Measurements from ENCODE around the gene BDP1.
"Not testable (repeated sequence)": the region's sequence is repeated elsewhere in the genome, so short reads cannot be mapped to it uniquely, and the experiment has no call there.

BDP1 gene

DNA sequence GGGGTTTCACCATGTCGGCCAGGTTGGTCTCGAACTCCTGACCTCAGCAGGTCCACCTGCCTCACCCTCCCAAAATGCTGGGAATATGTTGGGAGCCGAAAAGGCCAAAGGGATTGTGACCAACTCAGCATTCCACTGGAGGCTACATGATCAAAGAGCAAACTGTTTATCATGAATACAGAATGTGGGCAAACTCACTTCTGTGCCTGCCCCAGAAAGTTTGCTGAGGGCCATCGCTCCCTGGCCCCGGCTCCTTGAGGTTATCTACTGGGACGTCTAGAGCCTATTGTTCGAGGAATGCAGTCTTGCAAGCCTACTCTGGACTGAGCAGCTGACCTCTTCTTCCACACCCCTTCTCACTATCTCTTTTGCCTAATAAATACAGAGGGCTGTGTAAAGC lies 116.4 kb downstream of the BDP1 start:
- not testable (repeated sequence) for DNase-seq

DNA sequence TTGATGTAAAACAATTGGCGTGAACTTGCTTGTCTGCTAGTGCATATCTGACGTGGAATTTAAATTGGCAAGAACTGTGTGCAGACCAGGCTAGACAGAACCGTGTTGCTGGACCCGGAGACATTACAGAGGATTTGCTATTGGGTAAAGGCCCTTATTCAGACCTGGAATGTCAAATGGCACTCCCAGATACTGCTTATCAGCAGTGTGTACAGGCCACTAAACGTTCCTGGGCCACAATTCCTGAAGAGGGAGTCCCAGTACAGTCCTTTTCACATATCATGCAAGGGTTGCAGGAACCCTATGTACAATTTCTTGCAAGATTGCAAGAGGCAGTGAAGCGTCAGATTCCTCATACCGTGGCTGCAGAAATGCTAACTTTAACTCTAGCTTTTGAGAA lies 118.1 kb downstream of the BDP1 start:
- no peak for DNase-seq

DNA sequence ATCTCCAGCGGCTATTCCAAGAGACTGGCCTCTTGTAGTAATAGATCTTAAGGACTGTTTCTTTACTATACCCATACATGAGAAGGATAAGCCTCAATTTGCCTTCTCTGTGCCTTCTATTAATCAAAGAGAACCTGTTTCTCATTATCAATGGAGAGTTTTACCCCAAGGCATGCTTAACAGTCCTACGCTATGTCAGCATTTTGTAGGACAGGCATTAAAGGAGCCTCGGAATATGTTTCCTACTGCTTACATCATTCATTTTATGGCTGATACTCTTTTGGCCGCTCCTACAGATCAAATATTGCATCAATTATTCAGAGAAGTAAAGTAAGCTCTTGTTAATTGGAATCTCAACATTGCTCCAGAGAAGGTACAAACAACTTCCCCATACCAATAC lies 120.1 kb downstream of the BDP1 start:
- DNase-seq = not testable (repeated sequence)

DNA sequence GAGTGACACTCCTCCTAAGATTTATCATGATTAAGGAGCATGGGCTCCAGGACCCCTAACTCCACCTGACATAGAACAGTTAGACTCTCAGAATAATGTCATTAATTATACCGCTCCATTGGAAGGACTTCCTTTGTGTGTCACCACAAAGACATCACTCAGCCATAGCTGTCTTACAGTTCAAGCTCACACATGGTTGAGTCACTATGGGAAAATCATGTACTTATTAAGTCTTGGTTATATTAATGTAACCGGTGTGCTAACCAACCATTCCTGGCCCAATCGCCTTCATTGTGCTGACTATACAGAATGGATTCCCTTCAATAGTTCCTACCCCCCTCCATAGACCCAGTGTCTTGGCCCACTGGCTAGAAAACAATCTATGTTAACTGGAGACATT lies 120.8 kb downstream of the BDP1 start:
- no peak for DNase-seq

- DNase-seq = not testable (repeated sequence)
Measured at GRCh38 chr5:71577839-71578238, 122.4 kb downstream of the BDP1 start.

DNA sequence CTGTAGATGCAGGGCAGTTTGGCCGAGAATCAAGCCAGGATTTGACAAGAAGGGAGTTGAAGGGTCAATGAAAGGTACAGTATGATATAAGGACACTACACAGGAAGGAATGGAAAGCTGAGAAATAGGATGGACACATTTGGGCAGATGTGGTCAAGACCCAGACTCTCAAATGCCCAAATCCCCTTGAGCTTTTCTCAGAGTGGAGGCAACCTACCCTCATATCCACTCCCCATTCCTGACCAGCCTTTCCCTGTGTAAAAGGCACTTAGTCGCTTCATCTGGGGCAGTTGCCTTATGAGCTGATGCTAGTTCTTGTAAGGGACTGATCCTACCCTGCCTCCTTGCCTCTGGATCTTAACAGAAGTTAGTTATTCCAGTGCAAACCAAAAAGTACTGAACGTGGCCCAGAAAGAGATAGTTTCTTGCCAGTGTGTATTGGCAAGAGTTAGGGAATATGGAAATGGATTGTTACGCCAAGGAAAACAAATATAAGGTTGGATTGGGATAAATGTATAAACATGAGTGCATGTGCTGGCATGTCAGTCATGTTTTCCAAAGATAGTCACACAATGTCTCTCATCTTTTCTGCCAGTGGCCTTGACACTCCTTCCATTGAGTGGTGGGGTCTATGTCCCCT lies 127.6 kb downstream of the BDP1 start:
- no peak for DNase-seq

DNA sequence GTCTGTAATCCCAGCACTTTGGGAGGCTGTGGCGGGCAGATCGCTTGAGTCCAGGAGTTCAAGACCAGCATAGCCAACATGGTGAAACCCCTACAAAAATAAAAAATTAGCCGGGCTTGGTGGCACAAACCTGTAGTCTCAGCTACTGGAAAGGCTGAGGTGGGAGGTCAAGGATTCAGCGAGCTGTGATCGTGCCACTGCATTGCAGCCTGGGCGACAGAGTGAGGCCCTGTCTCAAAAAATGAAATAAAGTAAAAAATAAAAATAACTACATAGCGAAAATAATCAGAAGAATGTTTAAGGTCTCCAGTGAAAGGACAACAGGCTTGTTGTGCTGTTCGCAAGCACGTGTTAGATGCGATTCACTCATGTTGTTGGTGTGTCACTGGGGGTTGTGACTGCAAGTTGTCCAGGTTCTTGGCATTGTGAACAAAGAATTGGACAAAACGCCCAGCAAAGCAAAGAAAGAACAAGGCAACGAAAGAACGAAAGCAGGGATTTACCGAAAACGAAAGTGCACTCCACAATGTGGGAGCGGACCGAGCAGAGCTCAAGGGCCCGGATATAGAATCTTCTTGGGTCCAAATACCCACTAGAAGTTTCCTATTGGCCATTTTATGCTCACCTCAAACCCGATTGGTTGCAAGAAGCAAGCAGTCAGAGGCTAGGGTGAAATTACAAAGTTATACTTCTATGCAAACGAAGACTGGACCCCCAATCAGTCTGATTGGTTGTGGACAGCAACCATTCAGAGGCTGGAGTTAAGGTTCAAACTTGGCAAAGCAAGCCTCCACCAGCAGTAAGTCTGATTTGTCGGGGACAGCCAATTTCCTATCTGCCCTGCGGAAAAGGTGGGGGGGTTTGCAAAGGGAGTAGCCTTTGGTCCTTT lies 130.8 kb downstream of the BDP1 start:
- DNase-seq = peak; percentile 28

- peak; percentile 98 for DNase-seq
Measured at GRCh38 chr5:71586941-71587765, 131.7 kb downstream of the BDP1 start, which contains the start of gene MCCC2. Gene MCCC2 (plus strand): TSS chr5:71587340. CDS start chr5:71587426, 86 bp downstream.

GRCh38 chr5:71587766-71588532 lies 132.5 kb downstream of the BDP1 start:
- DNase-seq = no peak

- DNase-seq = no peak
Measured at GRCh38 chr5:71588533-71588885, 133.1 kb downstream of the BDP1 start.

DNA sequence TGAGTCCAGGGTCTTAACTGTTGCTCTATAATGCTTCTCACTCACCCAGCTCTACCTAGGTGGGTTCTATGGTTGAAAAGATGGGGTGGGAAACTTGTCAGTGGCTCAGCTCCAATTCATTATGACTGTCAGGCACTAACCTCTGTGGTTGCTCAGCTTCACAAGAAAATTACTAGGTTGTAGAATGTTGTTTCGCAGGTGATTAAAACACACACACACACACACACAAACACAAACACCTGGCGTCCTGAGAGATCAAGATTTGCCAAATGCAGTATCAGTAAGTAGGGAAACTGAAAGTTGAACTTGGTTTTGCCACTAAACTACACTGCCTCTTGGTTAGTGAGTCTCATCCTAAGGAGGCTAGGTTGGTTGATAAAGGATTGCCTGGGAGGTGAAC lies 134.5 kb downstream of the BDP1 start:
- DNase-seq = no peak

GRCh38 chr5:71591100-71591499 lies 135.6 kb downstream of the BDP1 start:
- no peak for DNase-seq

DNA sequence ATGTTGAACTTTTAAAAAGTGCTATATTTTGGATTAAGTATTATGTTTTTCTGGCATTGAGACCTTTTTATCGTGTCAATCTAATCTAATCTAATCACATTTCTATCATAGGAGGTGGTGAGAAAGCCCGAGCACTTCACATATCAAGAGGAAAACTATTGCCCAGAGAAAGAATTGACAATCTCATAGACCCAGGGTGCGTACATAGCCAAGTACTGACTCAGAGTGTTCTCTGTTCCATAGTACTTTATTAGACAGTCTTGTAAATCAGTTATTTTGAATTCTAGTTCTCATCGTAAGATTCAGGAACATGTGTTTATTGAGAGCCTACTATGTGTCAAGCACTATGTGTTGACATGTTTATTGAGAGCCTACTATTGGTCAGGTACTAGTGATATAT lies 140.7 kb downstream of the BDP1 start:
- no peak for DNase-seq

- DNase-seq = no peak
Measured at GRCh38 chr5:71597001-71597400, 141.6 kb downstream of the BDP1 start.

DNA sequence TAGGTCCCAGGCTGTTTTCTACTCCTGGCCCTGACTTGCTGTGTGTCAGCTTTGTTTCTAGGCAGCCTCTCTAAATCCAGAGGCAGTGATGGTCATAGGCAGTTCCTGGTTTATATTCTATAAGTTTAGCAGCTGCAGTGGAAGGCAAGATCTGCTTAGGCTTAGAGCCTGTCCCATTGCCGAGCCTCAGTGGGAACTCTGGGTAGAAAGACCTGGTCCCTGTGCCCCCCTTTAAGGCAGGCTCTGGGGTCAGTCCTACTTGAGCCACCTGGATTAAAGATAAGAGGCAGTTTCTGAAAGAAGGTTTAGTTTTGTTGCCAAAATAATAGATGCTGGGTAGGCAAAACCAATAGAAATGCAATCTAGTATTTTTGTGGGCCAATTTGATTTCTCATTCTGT lies 145.3 kb downstream of the BDP1 start:
- DNase-seq = no peak

- peak; percentile 88 for DNase-seq
Measured at GRCh38 chr5:71601222-71602026, 146.0 kb downstream of the BDP1 start.

GRCh38 chr5:71609916-71610315 lies 154.5 kb downstream of the BDP1 start:
- not testable (repeated sequence) for DNase-seq

- DNase-seq = no peak
Measured at GRCh38 chr5:71615809-71616208, 160.4 kb downstream of the BDP1 start.
